ENCODE data around the gene DEFB128. TPM values are rescaled to one million over a fixed set of nuclear protein-coding genes. Genes with fewer than 3 reads are reported as not detected.
A peak's percentile ranks its signal among the peaks of the same experiment; 100 is the strongest.
"Not testable (repeated sequence)": the region's sequence is repeated elsewhere in the genome, so short reads cannot be mapped to it uniquely, and the experiment has no call there.

Gene DEFB128
- total RNA-seq = not detected

GRCh38 chr20:189611-190010 lies at the start of gene DEFB128:
Gene DEFB128 (minus strand): TSS chr20:189711. CDS start chr20:189623, 88 bp downstream.
- H3K27me3 Mint-ChIP-seq = peaks cover 32% of the 10 kb centered on the region
- H3K9me3 Mint-ChIP-seq = no peaks in the 10 kb centered on the region
- no peaks in the 10 kb centered on the region for H3K36me3 Mint-ChIP-seq (ENCODE audit: low read depth)
- no peak within 1 kb of the TSS for H3K27ac Mint-ChIP-seq
- no peaks in the 10 kb centered on the region for H3K4me1 Mint-ChIP-seq
- no peak for ATAC-seq (replicated peaks)
- no peak within 1 kb of the TSS for H3K4me3 Mint-ChIP-seq

DNA sequence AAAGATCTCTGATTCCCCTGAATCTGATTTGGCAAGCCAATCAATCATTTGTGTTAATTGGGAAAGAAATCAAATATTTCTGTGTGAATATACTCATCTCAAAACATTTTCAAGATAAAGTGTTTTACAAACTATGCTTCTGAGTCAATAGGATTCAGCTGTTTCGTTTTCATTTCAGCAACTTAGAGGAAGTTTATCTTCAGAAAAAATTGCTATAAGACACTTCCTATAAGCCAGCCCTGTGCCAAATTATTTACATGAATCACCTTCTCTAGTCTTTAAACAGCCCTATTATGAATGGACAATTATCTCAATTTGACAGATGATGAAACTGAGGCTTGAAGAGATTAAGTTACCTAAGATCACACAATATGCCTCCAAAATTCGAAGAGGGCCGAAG lies 48.4 kb upstream of the DEFB128 start:
- H3K4me3 Mint-ChIP-seq = peak overlapping the region; percentile 64
- H3K27me3 Mint-ChIP-seq = peaks cover 9% of the 10 kb centered on the region
- no peaks in the 10 kb centered on the region for H3K36me3 Mint-ChIP-seq (ENCODE audit: low read depth)
- ATAC-seq (replicated peaks) = peak; percentile 84
- peaks cover 11% of the 10 kb centered on the region for H3K4me1 Mint-ChIP-seq
- H3K9me3 Mint-ChIP-seq = no peaks in the 10 kb centered on the region
- H3K27ac Mint-ChIP-seq = peak overlapping the region; percentile 44

GRCh38 chr20:237489-237888 lies 48.0 kb upstream of the DEFB128 start:
- peaks cover 11% of the 10 kb centered on the region for H3K4me1 Mint-ChIP-seq
- no peaks in the 10 kb centered on the region for H3K36me3 Mint-ChIP-seq (ENCODE audit: low read depth)
- ATAC-seq (replicated peaks) = peak; percentile 89
- H3K4me3 Mint-ChIP-seq = peak overlapping the region; percentile 64
- no peaks in the 10 kb centered on the region for H3K9me3 Mint-ChIP-seq
- H3K27me3 Mint-ChIP-seq = peaks cover 5% of the 10 kb centered on the region
- H3K27ac Mint-ChIP-seq = peak overlapping the region; percentile 44

DNA sequence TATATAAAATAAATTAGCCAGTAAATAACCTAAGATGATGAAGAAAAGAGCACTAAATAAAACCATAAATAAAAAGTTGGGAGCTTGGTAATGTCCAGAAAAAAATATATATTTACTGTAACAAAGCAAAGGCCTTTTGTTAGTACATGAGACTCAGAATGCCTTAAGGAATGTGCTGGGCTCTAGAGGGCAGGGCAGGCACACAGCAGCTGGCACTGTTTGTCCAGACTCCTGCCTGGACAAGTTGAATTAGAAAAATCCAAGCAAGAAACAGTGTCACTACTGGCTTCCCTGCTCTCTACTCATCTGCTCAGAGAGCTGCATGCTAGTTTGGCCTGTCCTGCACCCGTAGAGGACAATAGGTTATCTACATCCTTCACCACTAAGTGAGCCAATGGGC lies 46.4 kb upstream of the DEFB128 start:
- ATAC-seq (replicated peaks) = no peak
- no peak overlapping the region for H3K27ac Mint-ChIP-seq
- H3K36me3 Mint-ChIP-seq (ENCODE audit: low read depth) = no peaks in the 10 kb centered on the region
- no peak overlapping the region for H3K4me3 Mint-ChIP-seq
- no peaks in the 10 kb centered on the region for H3K9me3 Mint-ChIP-seq
- no peaks in the 10 kb centered on the region for H3K27me3 Mint-ChIP-seq
- peaks cover 11% of the 10 kb centered on the region for H3K4me1 Mint-ChIP-seq

GRCh38 chr20:227439-228105 lies 38.1 kb upstream of the DEFB128 start:
- no peaks in the 10 kb centered on the region for H3K4me1 Mint-ChIP-seq
- H3K4me3 Mint-ChIP-seq = no peak overlapping the region
- ATAC-seq (replicated peaks) = no peak
- no peaks in the 10 kb centered on the region for H3K9me3 Mint-ChIP-seq
- H3K36me3 Mint-ChIP-seq (ENCODE audit: low read depth) = no peaks in the 10 kb centered on the region
- no peak overlapping the region for H3K27ac Mint-ChIP-seq
- peaks cover 7% of the 10 kb centered on the region for H3K27me3 Mint-ChIP-seq

GRCh38 chr20:226958-227357 lies 37.4 kb upstream of the DEFB128 start, which contains the start of gene DEFB129:
Gene DEFB129 (plus strand): TSS chr20:227258. CDS start chr20:227289, 31 bp downstream.
- no peaks in the 10 kb centered on the region for H3K9me3 Mint-ChIP-seq
- H3K27ac Mint-ChIP-seq = no peak within 1 kb of the TSS
- H3K4me3 Mint-ChIP-seq = no peak within 1 kb of the TSS
- H3K27me3 Mint-ChIP-seq = peaks cover 8% of the 10 kb centered on the region
- H3K36me3 Mint-ChIP-seq (ENCODE audit: low read depth) = no peaks in the 10 kb centered on the region
- H3K4me1 Mint-ChIP-seq = no peaks in the 10 kb centered on the region
- no peak for ATAC-seq (replicated peaks)

DNA sequence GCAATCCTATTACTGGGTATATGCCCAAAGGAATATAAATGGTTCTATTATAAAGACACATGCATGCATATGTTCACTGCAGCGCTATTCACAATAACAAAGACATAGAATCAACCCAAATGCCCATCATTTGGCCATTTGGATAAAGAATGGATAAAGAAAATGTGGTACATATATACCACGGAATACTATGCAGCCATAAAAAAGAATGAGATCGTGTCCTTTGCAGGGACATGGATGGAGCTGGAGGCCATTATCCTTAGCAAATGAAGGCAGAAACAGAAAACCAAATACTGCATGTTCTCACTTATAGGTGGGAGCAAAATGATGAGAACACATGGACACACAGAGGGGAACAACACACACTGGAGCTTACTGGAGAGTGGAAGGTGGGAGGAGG lies 36.4 kb upstream of the DEFB128 start:
- not testable (repeated sequence) for H3K4me3 Mint-ChIP-seq; ATAC-seq (replicated peaks); H3K27me3 Mint-ChIP-seq; H3K36me3 Mint-ChIP-seq (ENCODE audit: low read depth); H3K4me1 Mint-ChIP-seq; H3K27ac Mint-ChIP-seq; H3K9me3 Mint-ChIP-seq

- H3K27me3 Mint-ChIP-seq = peaks cover 35% of the 10 kb centered on the region
- no peaks in the 10 kb centered on the region for H3K9me3 Mint-ChIP-seq
Measured at GRCh38 chr20:221258-221830, 31.8 kb upstream of the DEFB128 start.

GRCh38 chr20:219290-220115 lies 30.0 kb upstream of the DEFB128 start:
- no peaks in the 10 kb centered on the region for H3K36me3 Mint-ChIP-seq (ENCODE audit: low read depth)
- ATAC-seq (replicated peaks) = no peak
- no peaks in the 10 kb centered on the region for H3K9me3 Mint-ChIP-seq
- no peak overlapping the region for H3K4me3 Mint-ChIP-seq
- no peak overlapping the region for H3K27ac Mint-ChIP-seq
- H3K4me1 Mint-ChIP-seq = no peaks in the 10 kb centered on the region
- H3K27me3 Mint-ChIP-seq = peaks cover 39% of the 10 kb centered on the region

More at GRCh38 chr20:221258-221830, 31.8 kb upstream of the DEFB128 start:
- H3K4me1 Mint-ChIP-seq = no peaks in the 10 kb centered on the region
- ATAC-seq (replicated peaks) = no peak
- no peak overlapping the region for H3K27ac Mint-ChIP-seq
- H3K4me3 Mint-ChIP-seq = no peak overlapping the region
- no peaks in the 10 kb centered on the region for H3K36me3 Mint-ChIP-seq (ENCODE audit: low read depth)

DNA sequence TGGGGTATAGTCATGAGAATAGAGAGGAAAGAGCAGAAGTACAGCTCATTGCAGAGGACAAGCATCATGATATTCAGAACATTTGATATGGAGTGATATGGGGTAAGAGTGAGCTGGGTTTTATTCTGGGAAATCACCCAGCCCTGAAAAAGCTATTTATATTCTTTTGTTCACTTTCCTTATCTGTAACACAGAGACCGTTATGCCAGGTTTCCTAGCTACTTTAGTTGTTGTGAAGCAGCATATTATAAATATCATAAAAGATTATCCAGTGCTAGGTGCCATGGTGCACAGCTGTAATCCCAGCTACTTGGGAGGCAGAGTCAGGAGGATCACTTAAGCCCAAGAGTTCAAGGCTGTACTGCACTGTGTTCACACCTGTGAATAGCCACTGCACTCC lies 27.8 kb upstream of the DEFB128 start:
- Mint-ChIP-seq H3K27ac (no peak overlapping the region), H3K27me3 (peaks cover 32% of the 10 kb centered on the region), H3K4me3 (no peak overlapping the region), H3K36me3 (ENCODE audit: low read depth) (no peaks in the 10 kb centered on the region), H3K9me3 (no peaks in the 10 kb centered on the region), H3K4me1 (no peaks in the 10 kb centered on the region)
- no peak for ATAC-seq (replicated peaks)

- Mint-ChIP-seq H3K36me3 (ENCODE audit: low read depth) (no peaks in the 10 kb centered on the region), H3K27ac (no peak overlapping the region), H3K27me3 (peaks cover 29% of the 10 kb centered on the region), H3K9me3 (no peaks in the 10 kb centered on the region), H3K4me3 (no peak overlapping the region), H3K4me1 (no peaks in the 10 kb centered on the region)
- ATAC-seq (replicated peaks) = no peak
Measured at GRCh38 chr20:215796-216195, 26.3 kb upstream of the DEFB128 start.

DNA sequence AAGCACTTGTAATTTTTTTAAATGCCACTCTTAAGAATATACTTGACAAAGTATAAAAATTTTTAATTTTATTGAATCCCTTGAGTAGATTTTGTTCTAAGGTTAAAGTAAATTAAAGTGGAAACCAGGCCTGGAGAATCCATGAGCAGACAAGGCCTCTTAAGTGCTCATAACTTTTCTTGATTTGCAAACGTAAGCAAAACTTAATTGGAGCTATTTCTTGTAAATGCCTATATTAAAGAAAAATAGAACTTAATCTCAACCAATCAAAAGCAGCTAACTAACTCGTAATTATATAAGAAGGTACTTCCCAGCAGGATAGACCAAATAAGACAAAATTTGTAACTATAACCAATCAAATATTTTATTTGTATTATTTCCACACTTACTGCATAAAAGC lies 24.9 kb upstream of the DEFB128 start:
- no peak for ATAC-seq (replicated peaks)
- H3K27ac Mint-ChIP-seq = no peak overlapping the region
- no peak overlapping the region for H3K4me3 Mint-ChIP-seq
- H3K27me3 Mint-ChIP-seq = peaks cover 15% of the 10 kb centered on the region
- H3K36me3 Mint-ChIP-seq (ENCODE audit: low read depth) = no peaks in the 10 kb centered on the region
- no peaks in the 10 kb centered on the region for H3K9me3 Mint-ChIP-seq
- no peaks in the 10 kb centered on the region for H3K4me1 Mint-ChIP-seq

- no peak for ATAC-seq (replicated peaks)
- no peaks in the 10 kb centered on the region for H3K36me3 Mint-ChIP-seq (ENCODE audit: low read depth)
- H3K27me3 Mint-ChIP-seq = peaks cover 4% of the 10 kb centered on the region
- no peaks in the 10 kb centered on the region for H3K4me1 Mint-ChIP-seq
- H3K9me3 Mint-ChIP-seq = no peaks in the 10 kb centered on the region
- H3K27ac Mint-ChIP-seq = no peak overlapping the region
- no peak overlapping the region for H3K4me3 Mint-ChIP-seq
Measured at GRCh38 chr20:210809-211502, 21.4 kb upstream of the DEFB128 start.

- H3K9me3 Mint-ChIP-seq = no peaks in the 10 kb centered on the region
- peak; percentile 87 for ATAC-seq (replicated peaks)
- H3K4me3 Mint-ChIP-seq = no peak overlapping the region
- H3K36me3 Mint-ChIP-seq (ENCODE audit: low read depth) = no peaks in the 10 kb centered on the region
- no peaks in the 10 kb centered on the region for H3K27me3 Mint-ChIP-seq
- no peaks in the 10 kb centered on the region for H3K4me1 Mint-ChIP-seq
- no peak overlapping the region for H3K27ac Mint-ChIP-seq
Measured at GRCh38 chr20:208942-209566, 19.5 kb upstream of the DEFB128 start.

Data from activated T-helper 17 cell treated with anti-CD3 and anti-CD28 coated beads, Interleukin-2, amount 50 U/mL, for 72 hours (primary cell).